ENCODE results near the gene NPHP3.

NPHP3 gene

DNA sequence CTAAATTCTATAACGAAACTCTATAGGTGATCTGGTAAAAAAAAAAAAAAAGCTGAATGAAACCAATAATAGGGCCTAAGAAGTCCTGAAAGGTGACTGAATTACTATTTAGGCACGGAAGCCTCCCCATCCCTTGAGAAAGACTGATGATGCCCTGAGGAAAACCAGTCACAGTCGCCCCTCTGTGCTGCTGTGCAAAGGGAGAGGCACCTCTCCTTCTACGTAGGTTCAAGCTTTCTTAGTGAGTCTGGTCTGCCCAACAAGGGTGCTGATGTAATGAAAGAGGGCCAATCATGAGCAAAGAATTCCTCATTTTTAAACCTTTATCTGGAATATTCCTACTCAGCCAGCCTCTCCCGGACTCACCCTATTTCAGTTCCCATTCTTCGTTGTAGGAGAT lies 11.9 kb downstream of the NPHP3 start:
- Histone ChIP-seq H2BK12ac (ENCODE audit: low read length in 2 of 2) (no peak overlapping the region), H3K27me3 (ENCODE audit: control insufficient read depth in 1 of 2, insufficient read depth in 1 of 2, low read length in 2 of 2) (no peaks in the 10 kb centered on the region), H3K4me2 (ENCODE audit: low read length, poor library complexity, severe bottlenecking) (no peak overlapping the region), H2AFZ (ENCODE audit: low read depth, low read length) (no peak overlapping the region), H3K4me1 (ENCODE audit: control insufficient read depth, insufficient read depth, low read depth, low read length) (no peaks in the 10 kb centered on the region), H3K4me3 (ENCODE audit: insufficient read depth in 1 of 2, low read depth in 1 of 2, low read length in 2 of 2) (no peak overlapping the region), H4K8ac (ENCODE audit: low read length) (no peak overlapping the region), H2BK120ac (ENCODE audit: low read depth, low read length) (no peak overlapping the region), H2AK5ac (ENCODE audit: low read length, severe bottlenecking) (no peak overlapping the region), H3K23ac (ENCODE audit: low read length in 2 of 2) (no peak overlapping the region), H3K18ac (ENCODE audit: low read depth in 1 of 2, low read length in 2 of 2) (no peak overlapping the region), H2BK15ac (ENCODE audit: low read depth, poor library complexity, severe bottlenecking) (no peak overlapping the region), H3K14ac (ENCODE audit: low read length in 2 of 2) (no peak overlapping the region), H3K36me3 (ENCODE audit: control insufficient read depth in 1 of 2, insufficient read depth in 2 of 2, low read depth in 1 of 2, low read length in 2 of 2) (peaks cover 17 to 94% of the 10 kb centered on the region in 2 experiments), H3K9ac (ENCODE audit: low read length) (no peak overlapping the region), H3K79me1 (replicated peaks; ENCODE audit: low read length, poor library complexity, severe bottlenecking) (peaks cover 13% of the 10 kb centered on the region), H3K9me3 (ENCODE audit: control insufficient read depth, low read length) (no peaks in the 10 kb centered on the region), H3K27ac (ENCODE audit: low read length, poor library complexity, severe bottlenecking) (no peak overlapping the region), H3K4ac (ENCODE audit: low read depth in 1 of 2, low read length in 2 of 2) (no peak overlapping the region), H2BK5ac (ENCODE audit: low read depth, low read length, poor library complexity, severe bottlenecking) (no peak overlapping the region), H4K91ac (ENCODE audit: low read length) (no peak overlapping the region)
- WGBS = 94% methylated on average over 6 of the region's 6 CpGs
- no peak for DNase-seq

DNA sequence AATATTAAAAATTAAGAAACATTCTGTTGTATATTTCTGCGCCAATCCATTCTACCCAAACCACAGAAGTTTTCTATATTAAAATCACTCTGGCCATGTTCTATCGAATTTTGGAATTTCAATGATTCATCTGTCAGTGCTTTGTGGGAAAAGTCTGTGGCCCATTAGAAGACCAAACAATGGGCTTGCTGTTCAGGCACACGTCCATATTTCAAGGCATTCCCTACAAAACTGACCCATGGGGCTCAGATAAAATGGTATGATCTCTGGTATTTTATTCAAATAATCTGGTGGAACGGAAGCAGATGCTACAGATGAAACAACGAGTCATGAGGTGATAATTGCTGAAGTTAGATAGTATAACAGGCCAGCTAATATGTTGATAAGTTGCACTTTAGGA lies 12.4 kb downstream of the NPHP3 start:
- Histone ChIP-seq H3K79me1 (replicated peaks; ENCODE audit: low read length, poor library complexity, severe bottlenecking) (peaks cover 13% of the 10 kb centered on the region), H3K4me1 (ENCODE audit: control insufficient read depth, insufficient read depth, low read depth, low read length) (no peaks in the 10 kb centered on the region), H3K27ac (ENCODE audit: low read length, poor library complexity, severe bottlenecking) (no peak overlapping the region), H3K36me3 (ENCODE audit: control insufficient read depth in 1 of 2, insufficient read depth in 2 of 2, low read depth in 1 of 2, low read length in 2 of 2) (peaks cover 17 to 93% of the 10 kb centered on the region in 2 experiments), H3K9me3 (ENCODE audit: control insufficient read depth, low read length) (no peaks in the 10 kb centered on the region), H3K4ac (ENCODE audit: low read depth in 1 of 2, low read length in 2 of 2) (no peak overlapping the region), H3K23ac (ENCODE audit: low read length in 2 of 2) (no peak overlapping the region), H3K27me3 (ENCODE audit: control insufficient read depth in 1 of 2, insufficient read depth in 1 of 2, low read length in 2 of 2) (no peaks in the 10 kb centered on the region), H3K14ac (ENCODE audit: low read length in 2 of 2) (no peak overlapping the region), H2BK15ac (ENCODE audit: low read depth, poor library complexity, severe bottlenecking) (no peak overlapping the region), H3K9ac (ENCODE audit: low read length) (no peak overlapping the region), H2BK12ac (ENCODE audit: low read length in 2 of 2) (no peak overlapping the region), H4K8ac (ENCODE audit: low read length) (no peak overlapping the region), H2BK120ac (ENCODE audit: low read depth, low read length) (no peak overlapping the region), H3K4me2 (ENCODE audit: low read length, poor library complexity, severe bottlenecking) (no peak overlapping the region), H3K18ac (ENCODE audit: low read depth in 1 of 2, low read length in 2 of 2) (no peak overlapping the region), H4K91ac (ENCODE audit: low read length) (no peak overlapping the region), H2BK5ac (ENCODE audit: low read depth, low read length, poor library complexity, severe bottlenecking) (no peak overlapping the region), H3K4me3 (ENCODE audit: insufficient read depth in 1 of 2, low read depth in 1 of 2, low read length in 2 of 2) (no peak overlapping the region), H2AFZ (ENCODE audit: low read depth, low read length) (no peak overlapping the region), H2AK5ac (ENCODE audit: low read length, severe bottlenecking) (no peak overlapping the region)
- WGBS = 98% methylated on average over 5 of the region's 5 CpGs
- DNase-seq = no peak

DNA sequence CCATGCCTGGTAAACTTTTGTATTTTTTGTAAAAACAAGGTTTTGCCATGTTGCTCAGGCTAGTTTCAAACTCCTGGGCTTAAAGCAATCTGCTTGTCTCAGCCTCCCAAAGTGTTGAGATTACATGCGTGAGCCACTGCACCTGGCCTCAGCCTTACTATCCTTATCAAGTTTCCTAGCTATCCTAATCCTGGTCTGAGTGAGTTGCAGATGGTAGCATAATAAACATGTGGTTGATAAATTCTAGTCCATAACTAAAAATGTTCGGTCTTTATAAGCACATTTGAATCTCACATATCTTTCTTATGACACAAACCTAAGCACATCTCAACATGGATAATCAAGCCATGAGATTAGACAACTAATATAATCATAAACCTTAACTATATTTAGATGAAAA lies 18.5 kb downstream of the NPHP3 start:
- H3K18ac ChIP-seq (ENCODE audit: low read depth in 1 of 2, low read length in 2 of 2) = no peak overlapping the region
- H3K4me3 ChIP-seq (ENCODE audit: insufficient read depth in 1 of 2, low read depth in 1 of 2, low read length in 2 of 2) = no peak overlapping the region
- H3K4me1 ChIP-seq (ENCODE audit: control insufficient read depth, insufficient read depth, low read depth, low read length) = no peaks in the 10 kb centered on the region
- no peak overlapping the region for H4K91ac ChIP-seq (ENCODE audit: low read length)
- H3K27ac ChIP-seq (ENCODE audit: low read length, poor library complexity, severe bottlenecking) = no peak overlapping the region
- H3K27me3 ChIP-seq (ENCODE audit: control insufficient read depth in 1 of 2, insufficient read depth in 1 of 2, low read length in 2 of 2) = no peaks in the 10 kb centered on the region
- no peak overlapping the region for H2BK5ac ChIP-seq (ENCODE audit: low read depth, low read length, poor library complexity, severe bottlenecking)
- no peak overlapping the region for H3K14ac ChIP-seq (ENCODE audit: low read length in 2 of 2)
- H3K23ac ChIP-seq (ENCODE audit: low read length in 2 of 2) = no peak overlapping the region
- H3K79me1 ChIP-seq (replicated peaks; ENCODE audit: low read length, poor library complexity, severe bottlenecking) = peaks cover 16% of the 10 kb centered on the region
- no peak overlapping the region for H2AK5ac ChIP-seq (ENCODE audit: low read length, severe bottlenecking)
- no peak overlapping the region for H3K9ac ChIP-seq (ENCODE audit: low read length)
- H3K9me3 ChIP-seq (ENCODE audit: control insufficient read depth, low read length) = no peaks in the 10 kb centered on the region
- no peak overlapping the region for H4K8ac ChIP-seq (ENCODE audit: low read length)
- H3K36me3 ChIP-seq (ENCODE audit: control insufficient read depth in 1 of 2, insufficient read depth in 2 of 2, low read depth in 1 of 2, low read length in 2 of 2) = peaks cover 15 to 95% of the 10 kb centered on the region in 2 experiments
- H2BK12ac ChIP-seq (ENCODE audit: low read length in 2 of 2) = no peak overlapping the region
- H2BK15ac ChIP-seq (ENCODE audit: low read depth, poor library complexity, severe bottlenecking) = no peak overlapping the region
- no peak overlapping the region for H2AFZ ChIP-seq (ENCODE audit: low read depth, low read length)
- 100% methylated on average over 1 of the region's 2 CpGs for WGBS
- DNase-seq = no peak
- no peak overlapping the region for H3K4ac ChIP-seq (ENCODE audit: low read depth in 1 of 2, low read length in 2 of 2)
- H3K4me2 ChIP-seq (ENCODE audit: low read length, poor library complexity, severe bottlenecking) = no peak overlapping the region
- H2BK120ac ChIP-seq (ENCODE audit: low read depth, low read length) = no peak overlapping the region

DNA sequence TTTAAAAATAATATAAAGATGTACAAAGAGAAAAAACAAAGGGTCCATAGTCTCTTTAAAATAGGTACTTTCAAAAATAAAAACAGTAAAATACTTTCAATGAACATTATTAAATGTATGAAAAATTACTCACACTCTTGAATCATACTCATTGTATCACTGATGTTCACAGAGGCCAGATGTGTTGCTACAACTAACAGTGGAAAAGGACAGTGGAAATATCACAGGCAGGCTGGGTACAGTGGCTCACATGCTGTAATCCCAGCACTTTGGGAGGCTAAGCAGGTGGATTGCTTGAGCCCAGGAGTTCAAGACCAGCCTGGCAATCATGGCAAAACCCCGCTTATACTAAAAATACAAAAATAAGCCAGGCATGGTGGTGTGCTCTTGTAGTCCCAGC lies 26.8 kb downstream of the NPHP3 start:
- no peak overlapping the region for H3K14ac ChIP-seq (ENCODE audit: low read length in 2 of 2)
- WGBS = no CpG with 5 or more reads among the region's 1 CpG
- H3K9me3 ChIP-seq (ENCODE audit: control insufficient read depth, low read length) = no peaks in the 10 kb centered on the region

More for the DNA sequence above, 26.8 kb downstream of the NPHP3 start:
- Histone ChIP-seq H3K4ac (ENCODE audit: low read depth in 1 of 2, low read length in 2 of 2) (no peak overlapping the region), H4K91ac (ENCODE audit: low read length) (no peak overlapping the region), H3K9ac (ENCODE audit: low read length) (peak overlapping the region; percentile 53), H2AFZ (ENCODE audit: low read depth, low read length) (no peak overlapping the region), H4K8ac (ENCODE audit: low read length) (no peak overlapping the region), H3K4me3 (ENCODE audit: insufficient read depth in 1 of 2, low read depth in 1 of 2, low read length in 2 of 2) (no peak overlapping the region), H2AK5ac (ENCODE audit: low read length, severe bottlenecking) (no peak overlapping the region), H2BK12ac (ENCODE audit: low read length in 2 of 2) (no peak overlapping the region), H3K23ac (ENCODE audit: low read length in 2 of 2) (no peak overlapping the region), H3K27me3 (ENCODE audit: control insufficient read depth in 1 of 2, insufficient read depth in 1 of 2, low read length in 2 of 2) (no peaks in the 10 kb centered on the region), H3K18ac (ENCODE audit: low read depth in 1 of 2, low read length in 2 of 2) (no peak overlapping the region), H2BK5ac (ENCODE audit: low read depth, low read length, poor library complexity, severe bottlenecking) (no peak overlapping the region), H3K4me1 (ENCODE audit: control insufficient read depth, insufficient read depth, low read depth, low read length) (no peaks in the 10 kb centered on the region), H3K36me3 (ENCODE audit: control insufficient read depth in 1 of 2, insufficient read depth in 2 of 2, low read depth in 1 of 2, low read length in 2 of 2) (peaks cover 18 to 98% of the 10 kb centered on the region in 2 experiments), H2BK15ac (ENCODE audit: low read depth, poor library complexity, severe bottlenecking) (no peak overlapping the region), H3K4me2 (ENCODE audit: low read length, poor library complexity, severe bottlenecking) (no peak overlapping the region), H3K27ac (ENCODE audit: low read length, poor library complexity, severe bottlenecking) (no peak overlapping the region), H3K79me1 (replicated peaks; ENCODE audit: low read length, poor library complexity, severe bottlenecking) (peaks cover 7% of the 10 kb centered on the region), H2BK120ac (ENCODE audit: low read depth, low read length) (no peak overlapping the region)
- no peak for DNase-seq
